ENCODE results near the gene FANCF.

FANCF gene

GRCh38 chr11:22624742-22625447, 728 bp downstream of the FANCF start:
- peak; percentile 78 for DNase-seq (ENCODE audit: low spot score)

- no peak for DNase-seq (ENCODE audit: low spot score)
Observed at GRCh38 chr11:22617868-22618267, 7.8 kb downstream of the FANCF start.

DNA sequence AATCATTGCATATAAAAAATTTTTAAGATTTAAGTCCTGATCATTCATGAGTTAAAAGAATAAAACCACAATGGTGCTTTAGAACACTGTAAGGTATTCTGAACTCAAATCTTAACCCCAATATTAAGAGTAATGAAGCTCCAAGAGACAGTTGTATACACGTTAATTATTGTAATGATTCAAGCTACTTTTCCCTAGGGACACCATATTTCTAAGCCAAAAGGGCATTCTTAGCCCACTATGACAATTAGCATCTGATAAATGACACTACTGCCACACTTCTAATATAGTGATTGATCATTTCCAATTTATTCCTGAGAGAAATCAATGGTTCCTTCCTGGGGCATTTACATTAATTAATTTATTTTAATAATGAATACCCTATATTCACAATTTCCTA, 21.7 kb downstream of the FANCF start:
- no peak for DNase-seq (ENCODE audit: low spot score)

DNA sequence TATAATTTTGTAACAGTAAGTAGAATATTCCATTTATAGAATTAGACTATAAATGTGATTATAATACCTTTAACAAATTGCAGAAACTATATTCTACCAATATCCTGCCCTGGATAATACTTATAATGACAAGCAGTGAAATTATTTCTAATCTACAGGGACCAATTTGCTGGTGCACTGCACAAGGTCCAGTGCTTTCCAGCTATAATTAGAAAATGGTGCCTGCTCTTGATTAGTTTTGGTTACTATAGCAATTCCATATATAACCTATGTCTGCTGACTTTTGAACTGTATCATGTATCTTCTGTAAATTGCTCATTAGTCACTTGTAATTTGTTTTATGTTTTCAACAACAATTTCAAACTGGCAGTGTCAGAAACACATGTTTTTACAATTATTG, 23.1 kb downstream of the FANCF start:
- DNase-seq (ENCODE audit: low spot score), result no peak

DNA sequence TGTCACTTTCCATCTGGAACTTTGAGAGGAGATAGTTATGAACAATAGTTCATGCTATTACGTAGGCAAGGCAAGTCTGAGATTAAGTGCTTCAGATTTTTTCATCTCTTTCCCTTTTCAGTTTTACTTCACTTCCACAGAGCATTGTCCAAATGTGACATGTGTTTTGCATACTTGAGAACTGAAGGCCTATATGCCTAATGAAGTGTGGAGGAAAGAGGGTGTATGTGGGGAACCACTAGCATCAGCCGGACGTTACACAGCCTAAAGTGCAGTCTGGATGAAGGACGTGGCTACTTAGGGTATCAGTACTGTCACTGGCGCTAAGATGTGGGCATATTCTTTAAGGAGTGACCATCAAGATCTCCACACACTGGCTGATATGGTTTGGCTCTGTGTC, 26.2 kb downstream of the FANCF start:
- DNase-seq (ENCODE audit: low spot score), result no peak

- DNase-seq (ENCODE audit: low spot score), result no peak
Observed at GRCh38 chr11:22597062-22597461, 28.6 kb downstream of the FANCF start.

DNA sequence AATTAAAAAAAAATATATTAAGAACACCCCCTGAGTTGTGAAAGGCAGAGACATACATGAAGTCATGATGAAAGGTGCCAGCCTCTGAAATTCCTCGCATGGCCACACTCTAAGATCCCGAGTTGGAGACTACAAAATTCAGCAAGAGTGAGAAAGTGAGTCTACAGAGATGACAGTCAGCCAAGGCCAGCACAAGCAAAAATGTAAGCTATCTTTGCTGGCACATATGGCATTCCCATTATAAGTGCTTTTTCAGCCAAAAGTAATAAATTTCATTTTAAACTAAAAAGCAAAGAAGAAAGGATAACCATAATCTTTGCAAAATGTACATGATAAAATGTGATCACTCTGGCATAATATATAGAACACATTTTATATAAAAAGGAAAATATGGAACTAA, 40.6 kb downstream of the FANCF start:
- no peak for DNase-seq (ENCODE audit: low spot score)

GRCh38 chr11:22583963-22584492, 41.6 kb downstream of the FANCF start:
- DNase-seq (ENCODE audit: low spot score), result no peak

DNA sequence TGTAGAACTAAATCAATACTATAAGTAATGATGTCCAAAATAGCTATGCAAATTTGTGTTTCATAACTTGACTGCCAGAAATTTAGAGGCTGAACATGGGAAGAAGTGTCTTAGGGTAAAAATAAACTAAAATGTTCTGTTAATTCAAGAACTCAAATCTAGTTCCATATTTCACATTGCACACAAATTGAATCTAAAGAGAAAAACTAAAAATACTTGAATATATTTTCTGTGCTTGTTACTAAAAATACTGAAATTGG, 43.5 kb downstream of the FANCF start:
- no peak for DNase-seq (ENCODE audit: low spot score)

- DNase-seq (ENCODE audit: low spot score), result no peak
Observed at GRCh38 chr11:22581354-22582150, 44.1 kb downstream of the FANCF start.

- DNase-seq (ENCODE audit: low spot score), result no peak
Observed at GRCh38 chr11:22577854-22578253, 47.8 kb downstream of the FANCF start.
